Measurements from ENCODE around the gene XCR1. TPM values are rescaled to one million over a fixed set of nuclear protein-coding genes. Genes with fewer than 3 reads are reported as not detected.

XCR1 gene
- total and polyA plus RNA-seq, 2 donors (not counting 3 experiments of a cell fraction or from before 2014, with no cell fraction given): not detected

DNA sequence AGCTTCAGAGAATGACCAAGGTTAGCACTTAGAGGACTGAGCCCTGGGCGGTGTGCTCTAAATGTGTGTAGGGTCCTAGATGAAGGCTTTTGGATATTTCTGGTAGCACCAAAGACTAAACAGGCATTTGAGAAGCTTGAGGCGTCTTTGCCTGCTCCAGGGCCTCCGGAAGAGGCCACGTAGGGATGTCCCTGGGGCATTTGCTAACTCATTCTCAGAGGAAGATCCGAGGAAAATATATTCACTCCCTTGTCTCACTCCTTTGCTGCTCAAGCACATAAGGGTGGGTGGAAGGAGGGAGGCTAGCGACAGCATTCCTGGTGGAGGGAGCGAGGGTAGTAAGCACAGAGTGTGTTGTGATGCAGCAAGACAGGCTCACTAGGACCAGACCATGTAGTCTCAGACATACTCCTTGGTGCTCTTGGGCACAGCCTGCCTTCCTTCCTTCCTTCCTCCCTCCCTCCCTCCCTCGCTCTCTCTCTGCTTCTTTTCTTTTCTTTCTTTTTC lies 38.5 kb upstream of the XCR1 start:
- dilution Hi-C loops (cut with MboI; ENCODE audit: extremely low pct_ligation_motif_present, low sequenced_read_pairs): no loop called here
- intact Hi-C loops (cut with micrococcal nuclease): no loop called here
- DNase-seq (ENCODE audit: low read depth, low spot score) (no peak), FAIRE-seq (no peak)
- Histone ChIP-seq H3K4me3 (replicated peaks in 1 of 3; ENCODE audit: insufficient read depth in 1 of 3, low read depth in 1 of 3, low read length in 3 of 3) (no peak overlapping the region), H3K9me3 (replicated peaks; ENCODE audit: control insufficient read depth, insufficient read depth, low read length) (no peaks in the 10 kb centered on the region), H3K27ac (ENCODE audit: insufficient read depth, low read depth, low read length) (no peak overlapping the region), H2AFZ (ENCODE audit: low read depth, low read length) (no peak overlapping the region), H3K9ac (replicated peaks; ENCODE audit: extremely low read depth, insufficient read depth, low read length) (no peak overlapping the region), H3K79me2 (ENCODE audit: control insufficient read depth, insufficient read depth, low read length) (no peaks in the 10 kb centered on the region), H3K36me3 (ENCODE audit: control insufficient read depth in 2 of 2, extremely low read depth in 1 of 2, insufficient read depth in 2 of 2, low read length in 2 of 2) (no peaks in the 10 kb centered on the region), H3K27me3 (ENCODE audit: control insufficient read depth in 2 of 2, insufficient read depth in 2 of 2, low read length in 2 of 2) (peaks cover 2 to 14% of the 10 kb centered on the region in 2 experiments), H4K20me1 (replicated peaks; ENCODE audit: control insufficient read depth, extremely low read depth, insufficient read depth, low read length) (no peaks in the 10 kb centered on the region), H3K9me1 (replicated peaks; ENCODE audit: control insufficient read depth, extremely low read depth, insufficient read depth, low read length) (no peaks in the 10 kb centered on the region), H3K4me2 (ENCODE audit: insufficient read depth, low read length) (no peak overlapping the region), H3K4me1 (ENCODE audit: control insufficient read depth, extremely low read depth, insufficient read depth, low read length) (no peaks in the 10 kb centered on the region)
- POLR2A ChIA-PET: no interaction called here
- TF ChIP-seq CTCF (IDR thresholded peaks at IDR 0.05; ENCODE audit: extremely low read depth in 1 of 2, insufficient read depth in 1 of 2, low read depth in 1 of 2, low read length in 2 of 2): no peak
- TF ChIP-seq GATA2 (IDR thresholded peaks at IDR 0.05; ENCODE audit: insufficient read depth, insufficient read length, low read depth, low read length): no peak
- TF ChIP-seq POLR2A (IDR thresholded peaks at IDR 0.05; ENCODE audit: low read depth, low read length): no peak
- TF ChIP-seq POLR2AphosphoS5 (IDR thresholded peaks at IDR 0.05; ENCODE audit: insufficient read depth, low read depth, low read length): no peak
- no peak for TF ChIP-seq EZH2 (IDR thresholded peaks at IDR 0.05; ENCODE audit: borderline replicate concordance, low read depth, low read length, severe bottlenecking)
- TF ChIP-seq FOS (IDR thresholded peaks at IDR 0.05; ENCODE audit: borderline replicate concordance, insufficient read depth, low read length): no peak
- TF ChIP-seq MAX (IDR thresholded peaks at IDR 0.05; ENCODE audit: insufficient read depth, insufficient read length): no peak
- TF ChIP-seq JUN (IDR thresholded peaks at IDR 0.05; ENCODE audit: borderline replicate concordance, insufficient read depth, insufficient read length, low read depth): no peak
- TF ChIP-seq MYC (IDR thresholded peaks at IDR 0.05; ENCODE audit: low read depth, low read length): no peak
- CTCF ChIA-PET: interaction anchor here (0.6 kb wide), 1 partner anchor 117 kb away, joined by 3 read pairs; no protein-coding TSS in a partner anchor
- no TSS peak for BruUV-seq (replicated peaks)
